HG03442 (cell line): ENCODE measurements around the gene MAP4K3.

Source experiments
- ATAC-seq: cut with Tn5 transposase; IDR thresholded peaks from one replicate; pipeline ENCODE4 v1.9.1; 2021; ENCODE audit warnings: mild to moderate bottlenecking, moderate library complexity; ENCODE audit not compliant: unreplicated experiment

Gene MAP4K3

DNA sequence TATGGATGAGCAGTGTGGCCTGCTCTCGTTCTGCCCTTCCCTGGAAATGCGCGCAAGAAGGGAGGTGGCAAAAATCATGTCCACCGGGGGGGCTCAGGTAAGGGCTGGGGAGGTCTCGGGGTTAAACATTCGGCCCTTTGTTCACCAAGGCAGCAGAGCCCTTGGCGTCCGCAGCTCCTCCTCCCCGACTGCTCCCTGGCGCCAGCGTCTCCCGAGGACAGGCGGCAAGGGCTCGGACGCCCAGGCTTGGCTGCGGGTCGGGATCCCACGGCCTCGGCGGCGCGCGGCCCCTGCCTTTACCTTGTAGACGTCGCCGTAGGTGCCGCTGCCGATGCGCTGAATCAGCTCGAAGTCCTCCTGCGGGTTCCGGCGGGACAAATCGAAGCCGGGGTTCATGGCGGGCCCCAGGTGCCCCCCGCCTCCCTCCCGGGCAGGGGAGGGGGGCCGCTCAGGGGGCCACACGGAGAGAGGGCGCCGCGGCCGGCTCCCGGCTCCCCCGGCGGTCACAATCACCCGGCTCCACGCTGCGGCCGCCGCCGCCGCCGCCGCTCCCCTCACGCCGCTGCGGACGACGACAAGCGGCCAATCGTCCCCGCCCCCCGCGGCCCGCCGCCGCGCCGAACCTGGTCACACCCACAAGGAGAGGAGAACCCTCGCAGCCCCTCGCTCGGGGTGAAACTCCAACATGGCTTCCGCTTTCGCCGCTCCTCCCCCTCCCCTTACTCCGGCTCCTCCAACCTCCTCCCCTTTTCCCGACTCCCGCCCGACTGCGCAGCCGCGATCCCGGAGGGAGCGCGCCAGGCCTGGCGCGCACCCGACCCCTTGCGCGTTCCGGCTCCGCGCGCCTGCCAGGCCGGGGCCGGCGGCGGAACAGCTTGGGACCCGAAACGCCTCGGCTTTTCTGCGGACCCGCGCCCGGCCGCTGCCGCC lies at the start of gene MAP4K3:
Gene MAP4K3, minus strand, starts transcription at position 694 of the 930 bp plus-strand sequence. Its CDS starts 298 bp downstream, at position 396.
- ATAC-seq: peak; percentile 74

DNA sequence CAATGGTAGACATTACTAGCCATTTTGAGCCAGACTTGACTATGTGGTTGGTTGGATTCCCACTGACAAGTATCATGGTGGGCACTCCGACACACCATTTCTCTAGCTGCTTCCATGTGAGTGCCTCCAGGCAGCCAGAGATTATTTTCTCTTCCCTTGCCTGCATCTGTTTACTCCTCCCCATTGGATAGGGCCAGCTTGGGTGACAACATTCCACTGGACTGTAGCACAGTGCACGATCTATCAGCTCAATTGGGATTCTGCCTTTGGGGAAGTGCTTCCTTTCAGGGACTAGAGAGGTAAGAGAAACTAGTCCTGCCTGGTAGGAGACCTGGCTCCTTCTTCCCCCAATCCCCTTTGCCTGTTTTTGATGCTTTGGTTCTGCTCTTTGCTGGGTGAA lies 49.0 kb upstream of the MAP4K3 start:
- no peak for ATAC-seq

GRCh38 chr2:39484620-39485495 lies 47.8 kb upstream of the MAP4K3 start:
- ATAC-seq: no peak

- no peak for ATAC-seq
These were observed 47.1 kb upstream of the MAP4K3 start for GRCh38 chr2:39484206-39484605.

- no peak for ATAC-seq
These were observed 46.4 kb upstream of the MAP4K3 start for GRCh38 chr2:39483534-39483933.

DNA sequence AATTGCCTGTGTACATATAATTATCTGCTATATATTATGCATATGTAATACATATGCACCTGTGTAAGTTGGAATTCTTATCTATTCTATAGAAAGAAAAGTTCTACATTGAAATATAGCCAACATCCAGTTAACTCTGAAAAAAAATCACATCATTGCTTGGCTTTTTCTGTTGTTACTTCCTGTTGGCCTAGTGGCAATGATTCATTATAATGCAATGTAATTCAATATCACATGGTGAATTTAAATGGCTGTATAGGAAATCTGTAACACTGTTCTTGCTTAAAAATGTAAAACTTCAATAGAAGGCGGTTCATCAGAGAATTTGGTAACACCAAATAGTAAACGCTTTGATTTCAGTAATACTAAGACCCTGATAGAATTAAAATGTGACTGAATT lies 44.5 kb upstream of the MAP4K3 start:
- no peak for ATAC-seq

DNA sequence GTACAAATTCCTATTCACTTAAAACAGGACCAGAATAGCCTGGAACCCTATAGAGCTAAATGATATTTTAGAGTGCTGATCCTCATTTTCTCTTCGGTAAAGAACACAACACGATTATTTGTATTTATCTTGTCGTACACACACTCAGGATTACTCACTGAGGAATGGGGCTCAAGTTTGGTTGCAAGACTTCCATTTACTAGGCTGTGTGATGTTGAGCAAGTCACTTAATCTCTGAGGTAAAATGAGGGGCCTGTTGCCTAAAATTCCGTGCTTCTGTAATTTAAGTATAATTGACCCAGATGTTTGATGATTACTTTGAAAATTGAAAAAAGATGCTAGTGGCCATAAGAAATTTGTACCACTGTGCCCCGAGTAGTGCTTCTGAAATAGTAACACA lies 42.6 kb upstream of the MAP4K3 start:
- ATAC-seq: no peak

GRCh38 chr2:39479053-39479670 lies 42.1 kb upstream of the MAP4K3 start:
- no peak for ATAC-seq

GRCh38 chr2:39476524-39476923 lies 39.4 kb upstream of the MAP4K3 start:
- peak; percentile 94 for ATAC-seq

DNA sequence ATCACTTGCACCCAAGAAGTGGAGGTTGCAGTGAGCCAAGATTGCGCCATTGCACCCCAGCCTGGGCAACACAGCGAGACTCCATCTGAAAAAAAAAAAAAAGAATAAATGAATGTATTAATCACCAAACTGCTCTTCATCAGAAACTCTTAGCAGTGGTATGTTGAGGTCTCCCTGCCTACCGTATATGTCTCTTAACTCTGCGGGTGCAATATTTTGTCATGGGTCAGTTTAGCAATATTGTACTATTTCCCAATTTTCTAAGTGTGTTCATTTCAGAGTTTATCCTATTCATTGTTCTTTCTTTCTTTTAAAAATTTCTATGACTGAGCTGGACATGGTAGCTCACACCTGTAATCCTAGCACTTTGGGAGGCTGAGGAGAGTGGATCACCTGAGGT lies 37.9 kb upstream of the MAP4K3 start:
- ATAC-seq: no peak

- peak; percentile 37 for ATAC-seq
These were observed 33.5 kb upstream of the MAP4K3 start for GRCh38 chr2:39470580-39470979.

- ATAC-seq: peak; percentile 91
These were observed 32.7 kb upstream of the MAP4K3 start for GRCh38 chr2:39469807-39470206.

GRCh38 chr2:39468579-39469451 lies 31.7 kb upstream of the MAP4K3 start:
- no peak for ATAC-seq

DNA sequence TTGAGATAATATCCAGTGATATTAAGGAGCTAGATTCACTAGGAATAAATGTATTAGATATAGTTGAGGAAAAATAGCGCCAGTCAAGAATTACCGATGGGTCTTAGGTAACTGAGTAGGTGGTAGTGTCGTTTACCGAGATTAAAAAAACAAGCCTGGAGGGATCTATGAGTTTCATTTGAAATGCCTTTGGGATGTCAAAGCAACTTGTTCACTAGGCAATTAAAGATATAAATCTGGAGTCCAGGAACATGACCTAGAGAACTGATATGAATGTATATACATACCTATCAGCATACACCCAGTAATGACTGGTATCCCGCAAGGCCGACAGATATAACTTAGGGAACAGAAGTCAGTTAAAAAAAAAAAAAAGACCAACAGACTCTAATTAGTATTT lies 29.2 kb upstream of the MAP4K3 start:
- ATAC-seq: no peak

- no peak for ATAC-seq
These were observed 27.8 kb upstream of the MAP4K3 start for GRCh38 chr2:39464864-39465263.

- no peak for ATAC-seq
These were observed 18.7 kb upstream of the MAP4K3 start for GRCh38 chr2:39455826-39456225.

DNA sequence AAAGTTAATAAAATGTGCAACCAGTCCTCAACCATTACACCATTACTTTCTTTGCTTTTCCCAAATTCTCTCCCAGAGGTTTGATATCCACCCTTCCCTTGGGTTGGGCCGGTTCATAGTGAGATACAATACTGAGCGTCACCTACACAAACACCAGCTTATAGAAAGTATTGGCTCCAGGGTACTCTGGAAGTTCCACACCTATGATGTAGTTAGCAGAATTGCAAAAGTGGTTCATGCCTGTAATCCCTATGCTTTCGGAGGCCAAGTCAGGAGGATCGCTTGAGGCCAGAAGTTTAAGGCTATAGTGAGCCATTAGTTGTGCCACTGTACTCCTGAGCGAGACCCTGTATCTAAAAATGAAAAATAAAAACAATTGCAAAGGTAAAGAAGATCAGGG lies 15.3 kb upstream of the MAP4K3 start:
- ATAC-seq: no peak

GRCh38 chr2:39451954-39452353 lies 14.9 kb upstream of the MAP4K3 start:
- ATAC-seq: no peak

DNA sequence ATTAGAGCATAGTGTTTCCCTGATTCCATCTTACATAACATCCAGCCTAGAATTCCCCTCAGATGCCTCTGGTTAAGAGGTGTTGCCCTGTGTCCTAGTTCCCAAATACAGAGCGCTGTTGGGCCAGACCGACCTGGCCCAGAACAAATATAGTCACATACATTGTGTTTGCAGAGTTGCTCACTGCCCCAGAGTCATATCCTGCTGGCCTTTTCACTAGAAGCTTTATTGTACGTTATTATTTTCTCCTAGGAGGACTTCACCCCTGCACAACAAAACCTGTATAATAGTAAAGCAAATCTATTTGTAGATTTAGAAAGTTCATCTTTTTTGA lies 11.1 kb upstream of the MAP4K3 start:
- ATAC-seq: no peak
